GM23338 (cell line): ENCODE results near the gene UBASH3A. TPM values are rescaled to one million over a fixed set of nuclear protein-coding genes. Genes with fewer than 3 reads are reported as not detected.

ENCODE experiments used
- ATAC-seq: fragments of 200-7000 bp; cut with Tn5 transposase; 3 replicates; pipeline ENCODE4 v1.9.1; 2020
- DNase-seq: peaks from one replicate; pipeline ENCODE4 v3.0.0-alpha.2; 2015; ENCODE audit warnings: low spot score
- H2AFZ ChIP-seq: fragments of 200-600 bp; sonication (generic); 2 replicates; pipeline ENCODE4 v1.8.0; 2016; ENCODE audit warnings: antibody characterized with exemption, mild to moderate bottlenecking, moderate library complexity
- H3F3A ChIP-seq: fragments of 200-600 bp; sonication (generic); replicated peaks from 2 replicates; pipeline ENCODE4 v1.8.0; 2017; ENCODE audit warnings: antibody characterized with exemption, mixed run types, low read depth
- H3K27ac ChIP-seq: fragments of 200-600 bp; sonication (generic); 2 replicates; pipeline ENCODE4 v1.6.1; 2016; ENCODE audit warnings: low read depth
- H3K27me3 ChIP-seq: fragments of 200-600 bp; sonication (generic); 2 replicates; pipeline ENCODE4 v1.8.0; 2016; ENCODE audit warnings: mild to moderate bottlenecking, mixed run types, moderate library complexity; ENCODE audit not compliant: insufficient read depth
- H3K36me3 ChIP-seq: fragments of 200-600 bp; sonication (generic); 2 replicates; pipeline ENCODE4 v1.8.0; 2016; ENCODE audit warnings: mild to moderate bottlenecking; ENCODE audit not compliant: insufficient read depth
- H3K4me1 ChIP-seq: fragments of 200-600 bp; sonication (generic); 2 replicates; pipeline ENCODE4 v1.8.0; 2016; ENCODE audit warnings: mild to moderate bottlenecking, moderate library complexity; ENCODE audit not compliant: insufficient read depth
- H3K4me2 ChIP-seq: fragments of 200-600 bp; sonication (generic); 2 replicates; pipeline ENCODE4 v1.7.1; 2017; ENCODE audit warnings: mixed run types
- H3K4me3 ChIP-seq: fragments of 200-600 bp; sonication (generic); 2 replicates; pipeline ENCODE4 v1.6.1; 2016; ENCODE audit warnings: mixed run types
- H3K79me2 ChIP-seq: fragments of 200-600 bp; sonication (generic); replicated peaks from 2 replicates; pipeline ENCODE4 v1.8.0; 2017; ENCODE audit warnings: mild to moderate bottlenecking; ENCODE audit not compliant: insufficient read depth
- H3K9me2 ChIP-seq: fragments of 200-600 bp; sonication (generic); 2 replicates; pipeline ENCODE4 v1.8.0; 2017; ENCODE audit not compliant: insufficient read depth
- H4K20me1 ChIP-seq: fragments of 200-600 bp; sonication (generic); replicated peaks from 2 replicates; pipeline ENCODE4 v1.8.0; 2017; ENCODE audit warnings: mild to moderate bottlenecking; ENCODE audit not compliant: insufficient read depth
- H3K27ac Mint-ChIP-seq: 2 replicates; pipeline ENCODE4 v1.8.0; 2020; ENCODE audit warnings: inconsistent platforms, mild to moderate bottlenecking, moderate library complexity, mixed read lengths
- H3K27me3 Mint-ChIP-seq: 3 replicates; pipeline ENCODE4 v1.8.0; 2022; ENCODE audit warnings: low read depth, mild to moderate bottlenecking, moderate library complexity, mixed read lengths, inconsistent platforms; ENCODE audit not compliant: insufficient read depth, poor library complexity
- H3K36me3 Mint-ChIP-seq: 3 replicates; pipeline ENCODE4 v1.8.0; 2021; ENCODE audit warnings: low read depth, mild to moderate bottlenecking, inconsistent platforms, moderate library complexity, mixed read lengths
- H3K4me1 Mint-ChIP-seq: 3 replicates; pipeline ENCODE4 v1.8.0; 2020; ENCODE audit warnings: mild to moderate bottlenecking, inconsistent platforms, mixed read lengths
- H3K4me3 Mint-ChIP-seq: 3 replicates; pipeline ENCODE4 v1.8.0; 2021; ENCODE audit warnings: moderate library complexity, mild to moderate bottlenecking, inconsistent platforms, mixed read lengths
- H3K9me3 Mint-ChIP-seq: 3 replicates; pipeline ENCODE4 v1.8.0; 2020; ENCODE audit warnings: moderate library complexity, mild to moderate bottlenecking, inconsistent platforms, mixed read lengths
- CREB1 ChIP-seq: fragments of 250-450 bp; sonication (Bioruptor Pico); IDR thresholded peaks from 2 replicates; pipeline ENCODE4 v1.5.0; 2020; ENCODE audit warnings: low read depth, mild to moderate bottlenecking, moderate library complexity
- ETS1 ChIP-seq: IDR thresholded peaks from 2 replicates; pipeline ENCODE4 v1.6.1; 2016; ENCODE audit warnings: antibody characterized with exemption
- EZH2phosphoT487 ChIP-seq: fragments of 200-600 bp; sonication (generic); IDR thresholded peaks from one replicate; pipeline ENCODE4 v1.8.1; 2018; ENCODE audit warnings: antibody characterized with exemption; ENCODE audit not compliant: unreplicated experiment
- NANOG ChIP-seq: IDR thresholded peaks from 2 replicates; pipeline ENCODE4 v1.6.1; 2016; ENCODE audit warnings: antibody characterized with exemption, borderline replicate concordance
- STAT1 ChIP-seq: IDR thresholded peaks from one replicate; pipeline ENCODE4 v1.6.1; 2016; ENCODE audit warnings: antibody characterized with exemption; ENCODE audit not compliant: unreplicated experiment
- ZNF462 ChIP-seq: fragments of 250-450 bp; sonication (Bioruptor Pico); IDR thresholded peaks from 2 replicates; pipeline ENCODE4 v1.5.0; 2020; ENCODE audit warnings: mild to moderate bottlenecking, moderate library complexity
- polyA plus RNA-seq: library from polyadenylated mRNA; unstranded; fragments of >200 nt; fragmentation: Nextera tagmentation; extraction: Ambion mirVana; gene quantifications from 2 replicates; pipeline ENCODE4 v1.2.1, GENCODE V29; 2016
- total RNA-seq: library from RNA; depleted of rRNA; stranded (reverse); fragments of >200 nt; shearing (Covaris generic); gene quantifications from 2 replicates; pipeline ENCODE4 v1.2.3, GENCODE V29; 2014

UBASH3A gene
- total and polyA plus RNA-seq, 2 experiments from 2014 or later = not detected

- no peaks in the 10 kb centered on the region for H3K79me2 ChIP-seq
Observed at GRCh38 chr21:42440187-42440792, 36.6 kb downstream of the UBASH3A start.

GRCh38 chr21:42441963-42442362 is 38.3 kb downstream of the UBASH3A start:
- H4K20me1 ChIP-seq = no peaks in the 10 kb centered on the region
- H3K36me3 ChIP-seq = no peaks in the 10 kb centered on the region
- Mint-ChIP-seq H3K9me3 (no peaks in the 10 kb centered on the region; the same call in 2 of the 3 replicates), H3K27ac (no peak overlapping the region), H3K27me3 (peaks cover 13% of the 10 kb centered on the region), H3K36me3 (no peaks in the 10 kb centered on the region), H3K4me3 (no peak overlapping the region), H3K4me1 (0 out of 3 replicates have a peak, but pooled peaks cover 2% of the 10 kb centered on the region)
- H3K27me3 ChIP-seq = no peaks in the 10 kb centered on the region
- no peaks in the 10 kb centered on the region for H3F3A ChIP-seq
- no peaks in the 10 kb centered on the region for H3K4me1 ChIP-seq
- H3K79me2 ChIP-seq = no peaks in the 10 kb centered on the region
- no peak overlapping the region for H3K27ac ChIP-seq
- ATAC-seq (no peak), DNase-seq (no peak)
- no peak overlapping the region for H3K4me2 ChIP-seq
- H2AFZ ChIP-seq = no peak overlapping the region
- no peak overlapping the region for H3K4me3 ChIP-seq
- H3K9me2 ChIP-seq = no peaks in the 10 kb centered on the region
- TF ChIP-seq ZNF462 (CRISPR knock-in tag) = no peak

More at GRCh38 chr21:42440187-42440792, 36.6 kb downstream of the UBASH3A start:
- Histone ChIP-seq H3K27ac (no peak overlapping the region), H3K9me2 (no peaks in the 10 kb centered on the region), H3K4me1 (no peaks in the 10 kb centered on the region), H4K20me1 (no peaks in the 10 kb centered on the region), H3F3A (no peaks in the 10 kb centered on the region), H3K4me2 (no peak overlapping the region), H3K36me3 (no peaks in the 10 kb centered on the region), H3K27me3 (no peaks in the 10 kb centered on the region), H3K4me3 (no peak overlapping the region), H2AFZ (no peak overlapping the region)
- ATAC-seq (no peak), DNase-seq (no peak)
- Mint-ChIP-seq H3K9me3 (no peaks in the 10 kb centered on the region; the same call in 2 of the 3 replicates), H3K27ac (no peak overlapping the region), H3K27me3 (peaks cover 9% of the 10 kb centered on the region), H3K4me3 (no peak overlapping the region), H3K36me3 (no peaks in the 10 kb centered on the region), H3K4me1 (0 out of 3 replicates have a peak, but pooled peaks cover 2% of the 10 kb centered on the region)
- no peak for TF ChIP-seq CREB1
- TF ChIP-seq STAT1 = no peak
- no peak for TF ChIP-seq ETS1
- no peak for TF ChIP-seq EZH2phosphoT487
- no peak for TF ChIP-seq NANOG
